HG03159 (cell line): ENCODE results near the gene AGPAT2.

Source experiments
- ATAC-seq: cut with Tn5 transposase; IDR thresholded peaks from one replicate; pipeline ENCODE4 v1.9.1; 2021; ENCODE audit warnings: mild to moderate bottlenecking, moderate library complexity; ENCODE audit not compliant: unreplicated experiment

AGPAT2 gene

DNA sequence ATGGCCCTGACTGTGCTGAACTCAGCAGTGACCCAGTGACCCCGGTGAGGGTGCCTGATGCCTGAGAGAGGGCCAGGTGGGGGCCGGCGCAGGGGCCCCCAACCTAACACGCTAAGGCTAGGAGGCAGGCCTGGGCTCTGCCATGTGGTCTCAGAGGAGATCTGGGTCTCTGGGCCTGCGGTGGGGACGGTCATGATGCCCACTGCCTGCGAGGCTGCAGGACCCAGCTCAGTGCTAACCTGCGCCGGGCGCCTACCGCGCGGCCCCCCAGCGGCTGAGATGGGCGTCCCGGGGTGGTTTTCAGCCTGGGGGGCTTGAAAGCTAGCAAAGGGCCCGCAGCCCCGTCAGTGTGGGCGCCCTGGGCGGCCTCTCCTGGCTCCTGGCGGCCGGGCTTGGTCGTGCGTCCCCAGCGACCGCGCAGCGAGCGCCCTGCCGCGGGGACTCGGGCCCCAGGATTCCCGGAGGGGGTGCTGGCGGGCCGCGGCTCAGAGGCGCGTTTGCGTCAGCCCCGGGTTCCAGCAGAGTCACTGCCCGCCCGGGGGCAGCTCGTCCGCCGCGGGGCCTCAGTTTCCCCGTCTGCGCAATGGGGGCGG is 22.1 kb downstream of the AGPAT2 start:
- no peak for ATAC-seq

DNA sequence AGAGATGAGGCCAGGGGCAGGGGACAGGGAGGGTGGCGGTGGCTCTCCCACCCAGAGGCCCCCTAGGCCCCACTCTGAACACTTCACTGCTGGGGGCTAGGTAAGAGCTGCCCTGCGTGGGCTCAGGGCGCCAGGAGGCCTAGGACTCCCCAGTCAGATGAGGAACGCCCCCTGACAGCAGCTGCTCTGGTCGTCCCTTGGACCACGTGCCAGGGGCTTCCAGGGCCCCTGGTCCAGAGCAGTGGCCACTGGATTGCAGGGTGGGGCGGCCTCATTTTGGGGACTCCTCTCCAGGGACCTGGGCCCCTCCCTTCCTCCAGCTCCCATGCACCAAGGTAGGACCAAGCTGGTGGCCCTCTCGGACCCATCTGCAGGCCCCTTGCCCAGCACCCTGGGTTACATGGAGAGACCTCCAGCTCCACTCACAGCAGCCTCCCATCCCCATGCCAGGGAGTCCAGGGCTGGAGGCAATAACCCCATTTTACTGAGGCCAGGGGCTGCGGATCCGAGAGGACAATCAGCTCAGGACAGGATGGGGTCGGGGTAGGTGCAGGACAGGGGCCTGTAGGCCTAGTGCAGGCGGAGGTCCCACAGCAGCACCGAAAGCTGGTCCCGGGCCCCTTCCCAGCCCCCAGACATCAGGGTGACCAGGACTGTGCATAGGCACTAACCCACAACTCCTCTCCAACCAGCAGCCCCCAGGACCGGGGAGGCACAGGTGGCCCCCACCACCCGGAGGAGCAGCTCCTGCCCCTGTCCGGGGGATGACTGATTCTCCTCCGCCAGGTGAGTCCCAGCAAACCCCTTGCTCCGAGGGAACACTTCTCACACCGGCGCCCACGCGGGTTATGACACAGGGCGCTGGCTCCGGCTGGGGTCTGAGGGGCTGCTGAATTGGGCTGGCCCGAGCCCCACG is 23.0 kb downstream of the AGPAT2 start:
- no peak for ATAC-seq

GRCh38 chr9:136662656-136663581 is 24.3 kb downstream of the AGPAT2 start, which contains the start of gene EGFL7:
TSS of gene EGFL7 (plus strand) at chr9:136662916. CDS start at chr9:136668283, 5,367 bp downstream.
- no peak for ATAC-seq

GRCh38 chr9:136662326-136662655 is 25.0 kb downstream of the AGPAT2 start:
- no peak for ATAC-seq

DNA sequence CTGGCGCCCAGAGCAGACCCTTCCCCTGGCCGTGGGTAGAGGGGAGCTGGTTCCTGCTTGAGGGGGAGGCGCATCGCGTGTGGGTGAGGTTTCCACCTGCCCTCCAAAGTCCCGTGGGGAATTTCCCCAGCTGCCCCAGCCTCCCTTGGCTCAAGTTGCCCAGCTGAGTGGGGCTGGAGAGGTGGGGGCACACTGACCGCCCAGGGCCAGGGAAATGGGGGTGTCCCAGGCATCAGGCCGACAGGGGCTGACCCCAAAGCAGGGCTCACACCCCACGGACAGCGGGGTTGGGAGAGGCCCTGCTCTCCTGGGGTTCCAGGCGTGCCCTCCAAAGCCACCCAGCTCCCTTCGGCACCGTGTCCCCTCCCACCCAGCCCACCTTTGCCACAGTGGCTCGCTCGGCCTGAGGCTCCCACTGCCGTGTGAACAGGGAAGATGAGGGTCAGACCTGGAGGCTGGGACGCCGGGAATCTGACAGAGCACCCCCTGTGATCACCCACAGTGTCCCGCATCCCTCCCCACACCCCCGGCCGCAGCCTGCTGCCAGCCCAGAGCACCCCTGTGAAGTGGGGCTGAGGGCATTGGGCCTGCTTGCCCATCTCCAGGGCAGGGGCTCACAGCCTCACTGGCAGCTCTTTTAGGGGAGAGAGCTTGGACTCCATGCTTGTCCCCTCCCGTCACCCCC is 25.5 kb downstream of the AGPAT2 start:
- no peak for ATAC-seq

DNA sequence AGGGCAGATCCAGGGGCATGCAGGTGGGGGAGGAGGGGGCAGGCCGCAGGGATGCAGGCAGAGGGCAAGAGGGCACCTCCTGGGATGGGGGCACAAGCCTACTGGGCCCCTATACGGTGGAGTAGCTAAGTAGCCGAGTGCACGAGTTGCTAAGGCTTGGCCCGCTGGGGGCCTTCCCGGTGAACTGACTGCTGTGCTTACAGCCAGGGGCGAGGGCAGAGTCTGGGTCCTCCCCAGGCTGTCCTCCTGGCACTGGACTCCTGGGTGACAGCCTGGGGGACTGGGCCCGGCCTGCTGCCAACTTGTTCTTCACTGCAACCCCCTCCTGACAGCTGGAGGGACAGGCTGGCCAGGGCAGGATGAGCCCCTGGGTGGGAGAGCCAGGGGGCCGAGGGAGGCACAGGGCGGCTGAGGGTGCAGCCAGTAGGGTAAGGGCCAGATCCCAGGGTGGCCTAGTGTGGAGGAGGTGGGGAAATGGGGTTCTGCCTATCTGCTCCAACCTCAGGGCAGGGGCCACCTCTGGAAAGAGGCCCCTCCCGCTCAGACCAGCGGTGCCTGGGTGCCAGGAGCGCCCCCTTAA is 26.2 kb downstream of the AGPAT2 start:
- ATAC-seq, result no peak

DNA sequence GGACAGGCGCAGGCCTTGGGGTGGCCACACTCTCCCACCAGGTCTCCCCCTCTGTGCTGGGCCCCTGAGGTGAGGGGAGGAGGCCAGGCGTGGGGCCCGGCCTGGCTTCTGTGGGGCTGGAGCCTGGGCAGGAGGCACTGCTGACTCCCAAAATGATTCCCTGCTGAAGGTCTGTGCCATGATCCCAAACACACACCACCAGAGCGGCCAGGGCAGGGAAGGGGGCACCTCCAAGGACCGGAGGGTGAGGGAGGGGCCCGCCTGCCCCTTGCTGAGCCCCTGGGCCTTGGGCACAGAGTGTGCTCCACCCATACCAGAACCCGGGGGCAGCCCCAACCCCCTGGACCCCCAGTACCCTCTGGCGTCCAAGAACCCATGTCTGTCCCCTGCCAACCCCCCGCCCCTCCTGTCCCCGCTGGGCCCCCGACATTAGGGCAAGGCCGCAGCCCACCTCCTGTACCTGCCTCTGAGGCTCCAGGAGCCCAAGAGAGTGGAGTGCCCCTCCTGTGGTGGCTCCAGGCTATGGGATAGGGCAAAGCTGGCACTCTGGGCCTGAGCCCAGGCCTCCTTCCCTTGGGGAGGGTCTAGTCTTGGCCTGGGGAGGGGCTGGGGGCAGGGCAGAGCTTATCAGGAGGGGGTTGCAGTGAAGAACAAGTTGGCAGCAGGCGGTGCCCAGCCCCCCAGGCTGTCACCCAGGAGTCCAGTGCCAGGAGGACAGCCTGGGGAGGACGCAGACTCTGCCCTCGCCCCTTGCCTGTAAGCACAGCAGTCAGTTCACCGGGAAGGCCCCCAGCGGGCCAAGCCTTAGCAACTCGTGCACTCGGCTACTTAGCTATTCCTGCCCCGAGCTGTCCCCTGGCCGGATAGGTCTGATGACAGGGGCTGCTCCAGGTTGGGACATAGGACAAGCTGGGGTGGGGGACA is 27.1 kb downstream of the AGPAT2 start:
- no peak for ATAC-seq

GRCh38 chr9:136658849-136659535 is 28.3 kb downstream of the AGPAT2 start:
- ATAC-seq, result no peak

- ATAC-seq, result no peak
Measured at GRCh38 chr9:136657974-136658848, 29.0 kb downstream of the AGPAT2 start.

- ATAC-seq, result no peak
Measured at GRCh38 chr9:136656795-136657611, 30.3 kb downstream of the AGPAT2 start.

DNA sequence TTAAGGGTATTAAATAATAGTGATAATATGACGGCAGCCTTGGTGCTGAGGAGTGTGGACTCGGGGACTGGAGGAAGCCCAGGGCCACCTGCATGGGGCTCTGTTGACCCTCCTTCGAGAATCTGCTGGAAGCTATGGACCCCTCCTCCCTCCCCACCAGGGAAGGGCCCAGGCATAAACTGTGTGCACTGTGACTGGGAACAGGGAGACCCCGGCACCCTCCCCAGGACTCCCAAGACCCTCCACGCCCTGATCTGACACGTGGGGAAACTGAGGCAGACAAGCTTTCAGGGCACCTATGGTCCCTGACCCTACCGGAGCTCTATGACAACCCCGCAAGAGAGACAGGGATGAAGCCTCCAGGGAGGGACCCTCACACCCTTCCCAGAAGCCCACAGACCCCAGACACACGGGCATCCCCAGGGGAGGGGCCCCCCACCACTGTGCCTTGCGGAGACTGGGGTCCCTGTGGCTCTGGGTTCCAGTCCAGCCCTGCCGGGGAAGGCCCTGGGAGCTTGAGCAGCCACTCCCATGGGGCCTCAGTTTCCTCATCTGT is 31.0 kb downstream of the AGPAT2 start:
- no peak for ATAC-seq

DNA sequence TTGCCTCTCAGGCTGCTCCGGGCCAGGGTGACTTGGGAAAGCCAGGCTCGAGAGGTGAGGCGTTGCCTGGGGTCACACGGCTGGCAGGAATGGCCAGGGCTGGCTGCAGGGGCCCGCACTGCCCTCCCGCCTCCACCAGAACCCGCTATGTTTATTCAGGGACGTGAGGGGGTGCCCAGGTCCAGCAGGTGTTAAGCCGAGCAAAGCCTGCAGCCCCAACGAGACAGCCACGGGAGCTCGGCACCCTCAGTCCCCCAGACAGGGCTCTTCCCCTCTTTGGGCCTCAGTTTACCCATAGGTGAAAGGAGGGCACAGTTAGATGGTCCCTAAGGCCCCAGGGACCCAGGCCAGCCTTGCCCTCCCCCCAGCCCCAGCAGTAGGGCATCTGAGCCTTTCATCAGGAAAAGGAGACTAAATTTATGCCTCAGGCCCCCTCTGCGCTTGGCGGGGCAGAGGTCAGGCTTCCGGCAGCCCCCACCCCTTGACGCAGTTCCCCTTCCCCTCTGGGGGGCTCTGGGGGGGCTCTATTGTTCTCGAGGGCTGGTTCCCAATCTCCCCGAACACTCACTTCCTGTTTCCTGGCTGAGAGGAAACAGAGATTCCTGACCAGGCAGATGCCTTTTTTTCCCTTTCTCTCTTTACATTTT is 31.6 kb downstream of the AGPAT2 start:
- no peak for ATAC-seq

DNA sequence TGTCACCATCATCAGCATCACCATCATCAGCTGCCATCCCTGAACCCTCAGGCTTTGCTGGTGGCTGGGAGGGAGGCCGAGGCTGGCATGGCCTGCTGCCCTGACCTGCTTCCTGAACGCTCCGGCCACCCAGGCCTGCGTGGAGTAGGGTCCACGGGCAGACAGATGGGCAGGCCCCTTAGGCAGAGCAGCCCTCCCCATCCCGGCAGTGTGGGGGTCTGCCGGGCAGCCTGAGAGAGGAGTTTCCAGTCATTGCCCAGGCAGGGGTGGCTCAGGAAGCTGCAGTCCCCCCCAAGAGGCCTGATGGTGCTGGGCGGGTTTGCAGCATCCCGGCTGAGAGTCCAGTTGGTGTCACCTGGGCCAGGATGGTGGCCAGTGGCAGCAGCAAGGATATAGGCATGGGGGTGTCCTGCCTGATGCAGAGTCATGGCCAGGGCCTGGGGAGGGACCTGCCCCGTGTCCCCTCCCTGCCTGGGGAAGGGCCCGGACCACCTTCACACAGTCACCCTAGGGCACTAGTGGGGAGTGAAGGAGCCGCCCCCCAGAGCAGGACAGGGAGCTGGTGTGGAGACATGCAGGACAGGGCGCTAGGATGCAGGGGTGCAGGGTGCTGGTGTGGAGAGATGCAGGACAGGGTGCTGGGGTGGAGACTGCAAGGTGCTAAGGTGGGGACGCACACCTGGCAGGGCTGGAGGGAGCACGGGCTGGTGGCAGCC is 32.3 kb downstream of the AGPAT2 start:
- ATAC-seq, result no peak

GRCh38 chr9:136653323-136654079 is 33.8 kb downstream of the AGPAT2 start:
- ATAC-seq, result no peak

- ATAC-seq, result no peak
Measured at GRCh38 chr9:136651860-136652259, 35.4 kb downstream of the AGPAT2 start.
